GM18526 (cell line): Measurements from ENCODE around the gene TIMM10.

Experiments used
- POLR2A ChIP-seq: IDR thresholded peaks from 3 replicates; pipeline ENCODE4 v1.6.1; 2011; ENCODE audit not compliant: insufficient read length; ENCODE audit errors: extremely low read depth

Gene TIMM10

GRCh38 chr11:57499983-57500461 is 30.5 kb downstream of the TIMM10 start:
- no peak for TF ChIP-seq POLR2A

- TF ChIP-seq POLR2A, result no peak
Observed at GRCh38 chr11:57499413-57499982, 31.1 kb downstream of the TIMM10 start.

GRCh38 chr11:57498540-57498939 is 32.0 kb downstream of the TIMM10 start:
- TF ChIP-seq POLR2A, result no peak

DNA sequence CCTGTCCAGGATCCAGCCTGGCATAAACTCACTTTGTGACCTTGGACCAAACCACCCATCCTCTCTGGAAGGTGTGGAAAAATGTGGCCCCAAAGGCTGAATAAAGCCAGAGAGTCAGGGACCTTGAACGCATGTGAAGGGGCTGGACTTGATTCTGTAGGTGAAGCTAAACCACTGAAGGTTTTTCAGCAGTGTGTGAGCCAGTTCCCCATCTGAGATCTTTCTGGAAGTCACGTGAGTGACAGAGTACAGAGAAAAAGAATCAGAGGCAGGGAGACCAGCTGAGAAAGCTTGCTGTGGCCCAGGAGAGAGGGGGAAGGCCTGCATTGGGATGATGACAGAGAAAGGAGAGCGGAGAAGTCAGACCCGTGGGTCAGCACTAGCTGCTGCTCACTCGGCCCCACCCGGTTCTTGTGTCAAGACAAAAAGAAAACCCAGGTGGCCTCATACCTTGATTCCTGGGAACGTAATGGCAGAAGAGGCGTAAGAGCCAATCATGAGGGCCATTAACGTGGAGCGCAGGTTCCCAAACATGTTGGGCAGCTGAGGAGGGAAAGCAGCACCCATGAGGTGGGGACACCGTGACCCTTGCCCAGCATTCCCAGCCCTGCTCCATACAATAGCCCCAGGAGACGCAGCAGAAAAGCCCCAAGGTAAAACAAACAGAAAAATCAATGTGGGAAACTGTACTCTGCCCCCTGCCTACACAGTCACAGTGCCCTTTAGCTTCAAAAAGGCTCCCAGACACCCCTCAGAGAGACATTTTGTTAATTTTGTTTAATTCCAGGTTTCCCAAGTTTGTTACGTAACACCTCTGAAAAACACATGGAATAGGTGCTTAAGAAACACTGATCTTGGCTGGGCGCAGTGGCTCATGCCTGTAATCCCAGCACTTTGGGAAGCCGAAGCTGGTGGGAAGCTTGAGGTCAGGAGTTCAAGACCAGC is 33.0 kb downstream of the TIMM10 start:
- no peak for TF ChIP-seq POLR2A

DNA sequence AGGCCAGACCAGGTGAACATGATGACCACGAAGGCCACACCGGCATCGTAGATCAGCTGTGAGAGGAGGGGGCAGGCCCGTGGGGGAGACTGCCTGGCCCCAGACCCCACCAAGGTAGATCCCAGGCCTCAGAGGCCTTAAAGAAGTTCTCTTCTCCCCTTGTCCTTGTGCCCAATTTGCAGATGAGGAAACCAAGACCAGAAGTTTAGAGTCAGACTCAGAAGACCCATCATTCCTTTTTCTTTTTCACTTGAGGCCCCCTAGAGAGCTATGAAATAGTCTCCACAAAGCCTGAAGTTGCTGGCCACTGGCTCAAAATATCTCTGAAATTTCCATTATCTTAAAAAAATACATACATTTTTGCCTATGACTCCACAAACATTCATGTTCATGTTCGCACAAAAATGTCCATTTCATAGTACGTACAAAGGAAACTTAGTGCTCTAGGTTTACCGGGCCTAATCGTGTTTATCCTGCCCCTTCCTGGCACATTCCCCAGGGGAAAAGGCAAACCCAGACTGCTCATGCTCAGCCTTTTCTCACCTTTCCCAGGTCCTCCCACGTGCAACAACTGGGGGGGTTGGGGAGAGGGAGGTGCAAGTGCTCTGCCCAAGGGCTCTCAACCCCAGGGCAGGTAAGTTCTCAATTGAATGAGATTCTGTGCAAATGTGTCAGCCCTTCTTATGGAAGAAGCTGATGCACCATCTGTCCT is 34.3 kb downstream of the TIMM10 start:
- TF ChIP-seq POLR2A, result no peak

DNA sequence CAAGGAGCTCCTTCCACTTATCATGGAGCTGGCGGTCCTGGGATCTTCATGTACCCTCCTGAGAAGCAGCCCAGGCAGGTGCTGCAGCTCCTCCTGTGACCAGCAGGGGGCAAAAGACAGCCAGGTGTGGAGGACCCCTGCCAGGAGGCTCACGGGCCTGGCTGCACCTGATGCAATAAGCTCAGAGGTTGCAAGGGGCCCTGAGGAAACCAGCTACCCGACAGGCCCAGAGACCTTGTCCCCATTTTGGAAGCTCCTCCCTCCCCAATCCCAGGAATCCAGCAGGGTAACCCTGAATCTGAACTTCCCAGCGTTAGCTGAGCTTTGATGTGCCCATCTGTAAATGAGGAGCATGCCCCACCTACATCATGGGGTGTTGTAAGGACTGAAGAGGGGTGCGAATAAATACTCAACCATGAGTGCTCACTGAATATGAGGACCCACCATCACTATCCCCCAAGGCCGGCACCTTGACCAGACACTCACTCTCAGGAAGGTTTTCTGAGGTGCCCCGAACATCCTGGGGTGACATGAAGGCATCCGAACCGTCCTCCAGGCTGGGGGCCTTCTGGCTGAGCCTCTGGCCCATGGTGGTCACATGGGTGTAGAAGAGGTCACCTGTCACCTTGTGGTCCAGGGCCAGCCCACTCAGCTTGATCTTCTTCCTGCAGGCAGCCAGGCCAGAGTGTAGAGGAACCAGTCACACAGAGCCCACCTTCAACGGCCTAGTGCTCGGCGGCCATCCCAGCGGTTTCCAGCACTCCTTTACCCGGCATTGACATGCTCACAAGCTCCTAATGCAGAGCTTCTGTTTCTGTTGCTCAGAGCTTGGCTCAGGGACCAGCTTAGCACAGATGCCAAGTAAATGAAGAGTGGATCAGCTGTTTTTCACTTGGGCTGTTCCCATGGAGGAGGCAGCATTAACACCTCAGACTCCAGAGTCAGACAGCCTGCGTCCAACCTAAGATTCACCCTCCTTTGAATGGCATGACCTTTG is 36.7 kb downstream of the TIMM10 start:
- no peak for TF ChIP-seq POLR2A

DNA sequence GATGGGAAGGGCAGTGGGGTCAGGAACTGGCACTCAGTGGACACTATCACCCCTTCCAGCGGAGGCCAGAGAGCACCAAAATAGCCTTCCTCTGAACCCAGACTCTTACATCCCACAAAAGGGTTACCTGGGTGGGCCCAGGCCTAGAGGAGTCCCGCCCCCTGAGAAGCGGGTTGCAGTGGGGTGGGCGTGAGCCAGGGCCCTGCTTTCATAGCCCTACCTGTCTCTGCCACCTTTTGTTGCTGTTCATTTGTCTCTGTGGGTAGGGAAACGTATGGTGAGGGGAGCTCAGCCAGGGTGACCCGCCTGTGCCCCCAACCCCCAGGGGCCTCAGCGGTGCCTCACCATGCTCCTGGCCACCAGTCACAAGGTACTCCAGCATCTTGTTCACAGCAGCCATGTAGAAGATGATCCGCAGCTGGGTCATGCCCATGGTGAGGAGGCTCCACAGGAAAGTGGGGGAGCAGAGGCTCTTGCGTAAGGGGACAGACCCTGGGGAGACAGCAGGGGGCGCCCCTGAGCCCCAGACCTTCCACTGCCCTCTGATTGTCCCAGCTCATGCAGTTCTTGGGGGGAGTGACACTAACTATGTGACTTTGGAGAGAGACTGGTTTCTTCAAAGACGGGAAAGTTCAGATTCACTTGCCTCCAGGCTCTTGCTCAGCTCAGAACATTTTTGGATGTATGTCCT is 39.0 kb downstream of the TIMM10 start:
- no peak for TF ChIP-seq POLR2A

DNA sequence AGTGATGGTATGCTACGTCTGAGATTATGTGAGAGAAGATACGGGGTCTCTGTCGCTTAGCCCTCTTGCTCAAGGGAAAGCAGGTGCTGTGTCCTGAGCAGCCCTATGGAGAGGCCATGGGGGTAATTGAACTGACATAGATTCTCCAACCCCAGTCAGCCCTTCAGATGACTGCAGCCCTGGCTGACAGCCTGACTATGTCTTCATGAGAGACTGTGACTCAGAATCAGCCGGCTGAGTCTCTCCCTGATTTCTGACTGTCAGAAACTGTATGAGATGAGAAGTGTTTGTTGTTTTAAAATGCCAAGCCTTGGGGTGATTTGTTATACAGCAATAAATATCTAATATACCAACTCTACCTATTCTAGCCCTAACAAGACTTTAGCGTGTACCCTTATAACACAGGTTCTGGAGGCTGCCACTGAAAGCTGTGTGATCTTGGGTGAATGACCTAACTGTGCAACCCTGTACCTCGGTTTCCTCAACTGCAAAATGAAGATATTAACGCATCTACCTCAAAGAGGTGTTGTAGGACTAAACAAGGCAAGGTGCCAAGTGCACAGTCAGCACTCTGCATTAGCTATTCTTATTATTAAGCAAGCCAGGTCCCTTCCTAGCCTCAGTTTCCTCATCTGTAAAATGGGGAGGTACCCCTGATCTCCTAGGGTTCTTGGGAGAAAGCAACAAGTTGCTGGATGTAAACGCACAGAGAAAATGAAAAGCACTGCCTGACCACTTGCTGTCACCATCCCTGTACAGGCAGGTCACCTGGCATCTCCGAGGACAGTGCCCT is 39.9 kb downstream of the TIMM10 start:
- no peak for TF ChIP-seq POLR2A

DNA sequence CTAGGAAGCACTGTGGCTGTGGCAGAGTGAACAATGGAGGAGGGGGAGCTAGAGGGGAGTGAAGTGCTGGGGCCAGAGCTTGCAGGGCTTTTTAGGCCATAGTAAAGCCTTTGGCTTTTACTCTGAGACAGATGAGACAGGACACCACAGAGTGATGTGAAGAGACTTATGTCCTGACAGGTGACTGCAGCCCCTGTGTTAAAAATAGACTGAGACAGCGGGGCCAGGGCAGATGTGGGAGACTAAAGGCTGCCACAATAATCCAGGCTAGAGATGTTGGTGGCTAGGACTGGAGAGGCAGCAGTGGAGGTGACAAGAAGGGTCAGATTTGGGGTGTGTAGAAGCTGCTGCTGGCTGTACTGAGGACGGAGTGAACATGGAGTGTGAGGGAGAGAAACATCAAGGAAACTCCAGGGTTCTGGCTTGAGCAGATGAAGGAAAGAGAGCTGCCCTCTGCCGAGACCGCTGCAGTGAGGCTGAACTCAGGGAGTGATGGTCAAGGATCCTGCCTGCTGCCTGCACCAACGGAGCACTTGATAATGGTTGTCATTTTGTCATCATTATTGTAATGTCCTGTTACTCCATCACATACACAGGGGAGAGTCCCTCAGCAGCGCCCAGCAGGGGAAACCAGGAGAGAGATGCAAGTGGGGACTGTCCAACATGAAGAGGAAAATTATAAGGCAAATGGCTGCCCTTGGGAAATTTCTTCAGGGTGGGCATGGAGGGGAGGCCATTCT is 42.5 kb downstream of the TIMM10 start:
- TF ChIP-seq POLR2A, result no peak

DNA sequence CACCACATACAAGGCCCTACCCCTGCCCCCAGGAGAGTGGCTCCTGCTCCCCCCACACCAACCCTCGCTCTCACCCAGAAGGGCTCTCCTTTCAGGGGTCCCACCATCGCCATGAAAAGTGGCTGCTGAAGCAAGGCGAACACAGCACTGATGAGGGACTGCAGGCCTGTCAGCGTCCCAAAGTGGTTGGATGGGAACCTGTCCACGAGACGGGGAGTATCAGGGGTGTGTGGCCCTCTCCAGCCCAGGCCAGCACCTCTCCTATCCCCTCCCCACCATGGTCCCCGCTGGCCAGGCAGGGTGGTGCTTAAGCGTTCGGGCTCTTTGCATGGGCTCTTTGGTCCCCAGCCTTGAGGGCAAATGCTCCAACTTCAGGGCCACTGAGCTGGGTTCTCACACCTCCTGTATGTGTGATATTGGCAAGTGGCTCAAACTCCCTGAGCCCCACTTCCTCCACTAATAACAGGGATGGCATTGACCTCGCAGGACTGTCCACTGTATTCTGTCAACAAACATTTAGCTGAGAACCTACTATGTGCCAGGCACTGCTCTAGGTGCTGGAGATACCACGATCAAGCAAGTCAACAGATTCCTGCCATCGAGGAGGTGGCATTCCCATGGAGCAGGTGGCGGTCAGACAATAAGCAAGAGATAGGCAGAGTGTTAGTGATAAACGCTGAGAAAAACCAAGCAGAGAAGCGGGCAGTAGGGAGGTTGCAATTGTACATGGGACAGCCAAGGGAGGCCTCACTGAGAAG is 43.4 kb downstream of the TIMM10 start:
- TF ChIP-seq POLR2A, result no peak

DNA sequence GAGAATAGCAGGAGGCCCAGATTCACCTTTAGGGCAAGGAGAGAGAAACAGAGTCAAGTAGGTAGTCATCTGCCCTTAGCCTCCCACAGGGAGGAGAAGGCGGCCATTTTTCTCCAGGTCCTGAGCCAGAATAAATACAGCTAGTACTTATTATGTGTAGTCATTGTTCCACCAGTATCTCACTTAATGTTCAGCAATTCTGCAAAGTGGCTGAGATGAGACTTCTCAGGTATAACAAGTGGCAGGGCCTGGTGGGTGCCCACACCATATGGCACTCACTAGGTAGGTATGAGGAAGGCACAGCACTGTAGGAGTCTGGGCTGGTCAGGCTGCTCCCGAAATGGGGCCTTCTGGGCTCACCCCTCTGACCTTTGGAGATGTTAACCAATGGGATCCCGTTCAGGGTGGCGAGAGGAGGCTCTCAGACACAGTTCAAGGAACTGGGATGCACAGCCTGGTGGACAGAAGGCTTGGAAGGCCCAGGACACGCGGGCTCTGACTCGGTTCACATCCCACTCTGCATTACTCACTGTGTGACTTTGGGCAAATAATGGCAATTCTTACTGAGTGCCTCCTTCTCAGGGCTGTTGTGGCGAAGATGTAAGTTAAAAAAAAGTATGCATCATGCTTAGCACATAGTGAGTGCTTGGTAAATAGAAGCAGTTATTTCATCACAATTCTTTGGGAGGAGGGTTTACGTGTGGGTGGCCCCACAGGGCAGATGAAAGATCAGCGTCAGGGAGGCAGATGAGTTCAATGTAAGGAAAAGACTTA is 45.1 kb downstream of the TIMM10 start:
- no peak for TF ChIP-seq POLR2A
